ENCODE data around the gene PDPK1.

PDPK1 gene

DNA sequence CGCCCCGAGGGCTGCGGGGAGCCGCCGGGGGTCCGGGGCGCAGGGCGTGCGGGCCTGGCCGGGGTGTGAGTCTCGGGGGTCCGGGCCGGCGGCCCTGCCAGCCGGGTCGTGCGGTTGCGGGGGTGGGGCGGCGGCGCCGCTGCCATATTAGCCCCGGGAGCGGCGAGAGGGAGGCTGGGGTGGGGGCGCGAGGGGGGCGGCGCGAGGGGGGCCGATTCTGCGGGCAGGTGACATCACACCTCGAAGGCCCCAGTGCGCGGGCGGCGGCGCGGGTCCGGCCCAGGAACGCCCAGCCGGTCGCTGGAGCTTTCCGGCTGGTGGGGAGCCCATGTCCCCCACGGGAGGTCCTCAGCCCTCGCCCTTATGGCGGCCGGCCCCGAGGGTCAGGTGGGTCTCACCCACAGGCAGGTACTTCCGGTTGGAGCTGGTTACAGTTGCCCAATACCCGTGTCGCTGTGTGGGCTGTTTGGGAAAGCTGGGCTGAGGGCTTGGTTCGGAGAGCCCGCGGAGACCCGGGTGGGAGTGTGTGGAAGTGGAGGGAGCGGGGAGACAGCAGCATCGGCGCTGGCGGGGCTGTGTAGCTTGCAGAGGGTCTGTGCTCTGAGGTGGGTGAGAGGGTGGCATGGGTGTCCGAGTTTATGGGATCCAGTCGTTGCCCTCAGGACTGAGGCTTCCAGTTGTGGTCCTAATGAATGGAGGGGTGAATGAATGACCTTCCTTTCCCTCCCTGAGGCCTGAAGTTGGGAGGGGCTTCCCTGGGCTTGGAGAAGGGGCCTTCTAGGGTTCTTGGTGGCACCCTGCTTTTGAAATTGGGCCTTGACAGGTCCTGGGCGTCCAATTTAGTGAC is 23.3 kb upstream of the PDPK1 start:
- TF ChIP-seq ZFP3 (CRISPR knock-in tag; IDR thresholded peaks at IDR 0.05), result no peak
- TF ChIP-seq ZNF70 (CRISPR knock-in tag; IDR thresholded peaks at IDR 0.05), result no peak
- TF ChIP-seq ARNTL (CRISPR knock-in tag; IDR thresholded peaks at IDR 0.05; ENCODE audit: borderline replicate concordance, low read depth), result no peak
- TF ChIP-seq, protein P1, sequence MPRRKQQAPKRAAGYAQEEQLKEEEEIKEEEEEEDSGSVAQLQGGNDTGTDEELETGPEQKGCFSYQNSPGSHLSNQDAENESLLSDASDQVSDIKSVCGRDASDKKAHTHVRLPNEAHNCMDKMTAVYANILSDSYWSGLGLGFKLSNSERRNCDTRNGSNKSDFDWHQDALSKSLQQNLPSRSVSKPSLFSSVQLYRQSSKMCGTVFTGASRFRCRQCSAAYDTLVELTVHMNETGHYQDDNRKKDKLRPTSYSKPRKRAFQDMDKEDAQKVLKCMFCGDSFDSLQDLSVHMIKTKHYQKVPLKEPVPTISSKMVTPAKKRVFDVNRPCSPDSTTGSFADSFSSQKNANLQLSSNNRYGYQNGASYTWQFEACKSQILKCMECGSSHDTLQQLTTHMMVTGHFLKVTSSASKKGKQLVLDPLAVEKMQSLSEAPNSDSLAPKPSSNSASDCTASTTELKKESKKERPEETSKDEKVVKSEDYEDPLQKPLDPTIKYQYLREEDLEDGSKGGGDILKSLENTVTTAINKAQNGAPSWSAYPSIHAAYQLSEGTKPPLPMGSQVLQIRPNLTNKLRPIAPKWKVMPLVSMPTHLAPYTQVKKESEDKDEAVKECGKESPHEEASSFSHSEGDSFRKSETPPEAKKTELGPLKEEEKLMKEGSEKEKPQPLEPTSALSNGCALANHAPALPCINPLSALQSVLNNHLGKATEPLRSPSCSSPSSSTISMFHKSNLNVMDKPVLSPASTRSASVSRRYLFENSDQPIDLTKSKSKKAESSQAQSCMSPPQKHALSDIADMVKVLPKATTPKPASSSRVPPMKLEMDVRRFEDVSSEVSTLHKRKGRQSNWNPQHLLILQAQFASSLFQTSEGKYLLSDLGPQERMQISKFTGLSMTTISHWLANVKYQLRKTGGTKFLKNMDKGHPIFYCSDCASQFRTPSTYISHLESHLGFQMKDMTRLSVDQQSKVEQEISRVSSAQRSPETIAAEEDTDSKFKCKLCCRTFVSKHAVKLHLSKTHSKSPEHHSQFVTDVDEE (CRISPR knock-in tag; IDR thresholded peaks at IDR 0.05), result no peak
- ATAC-seq, result no peak

DNA sequence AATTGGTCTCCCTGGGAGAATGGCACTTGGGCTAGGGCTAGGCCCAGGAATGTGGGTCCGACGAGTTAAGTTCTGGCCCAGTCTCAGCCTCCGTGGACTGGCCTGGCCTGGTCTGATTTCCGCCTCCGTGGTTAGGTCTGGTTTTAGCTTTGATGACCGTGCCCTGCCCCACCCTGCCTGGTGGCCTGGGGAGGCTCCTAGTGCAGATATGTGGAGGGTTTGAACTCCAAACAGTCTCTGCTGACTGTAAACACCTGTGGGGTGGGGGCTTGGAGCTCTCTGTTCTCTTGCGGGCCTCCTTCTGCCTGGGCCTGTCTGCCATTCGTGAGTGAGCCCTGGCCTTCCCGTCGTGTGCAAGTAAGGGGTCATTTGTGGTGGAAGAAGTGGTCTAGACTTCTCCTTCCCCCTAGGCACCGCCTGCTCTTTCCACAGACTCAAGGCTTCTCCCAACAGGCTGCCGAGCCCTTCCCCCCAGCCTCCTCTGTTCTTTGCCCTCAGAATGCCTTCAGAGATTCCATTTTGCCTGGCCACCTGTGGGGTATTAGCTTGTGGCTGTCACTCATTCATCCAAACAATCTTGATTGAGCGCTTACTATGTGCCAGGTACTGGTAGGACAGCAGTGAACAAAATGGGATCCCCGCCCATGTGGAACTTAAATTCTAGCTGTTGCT is 22.5 kb upstream of the PDPK1 start:
- ATAC-seq, result no peak

DNA sequence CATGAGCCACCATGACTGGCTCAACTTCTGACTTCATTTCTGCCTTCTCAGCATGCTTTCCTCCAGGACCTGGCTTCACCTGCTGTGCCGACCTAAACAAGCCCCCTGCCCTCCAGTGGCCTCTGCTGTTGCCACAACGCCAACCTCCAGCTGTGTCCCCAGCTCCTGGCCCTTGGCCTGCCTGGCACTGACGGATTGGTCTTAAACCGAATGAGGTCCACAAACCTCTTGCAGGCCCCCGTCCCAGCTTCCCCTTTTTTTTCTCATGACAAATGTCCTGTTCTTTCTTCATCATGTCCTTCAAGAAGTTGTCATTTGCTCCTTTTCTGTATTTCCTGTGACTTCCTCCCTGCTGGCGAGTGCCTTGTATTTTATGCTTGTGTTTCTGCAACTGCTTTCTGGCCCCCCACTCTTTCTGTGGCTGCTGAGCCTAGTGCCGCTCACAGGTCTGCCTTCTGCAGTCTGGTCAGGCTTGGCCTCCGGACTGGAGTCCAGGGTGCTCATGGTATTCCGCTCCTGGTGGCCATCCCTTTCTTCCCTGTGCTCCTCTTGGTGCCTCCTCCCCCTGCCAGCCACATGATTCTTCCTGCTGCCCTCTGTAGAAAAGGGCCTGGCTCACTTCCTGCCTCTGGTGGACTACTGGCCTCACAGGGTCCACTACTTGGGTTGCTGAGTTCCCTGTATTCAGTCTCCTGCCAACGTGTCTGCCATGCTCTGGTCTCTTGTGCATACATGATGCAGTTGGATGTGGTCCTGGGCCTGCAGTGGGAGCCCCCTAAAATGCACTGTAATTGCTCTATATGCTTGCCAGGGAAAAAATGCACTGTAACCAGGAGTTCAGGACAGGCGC is 21.2 kb upstream of the PDPK1 start:
- TF ChIP-seq CSRNP3 (CRISPR knock-in tag; IDR thresholded peaks at IDR 0.05) (no peak), GLIS3 (CRISPR knock-in tag; IDR thresholded peaks at IDR 0.05) (no peak), TCF4 (CRISPR knock-in tag; IDR thresholded peaks at IDR 0.05; ENCODE audit: borderline replicate concordance) (no peak), RARB (CRISPR knock-in tag; IDR thresholded peaks at IDR 0.05) (no peak), SNAI2 (CRISPR knock-in tag; IDR thresholded peaks at IDR 0.05) (no peak), ZFP3 (CRISPR knock-in tag; IDR thresholded peaks at IDR 0.05) (no peak), ZFP30 (CRISPR knock-in tag; IDR thresholded peaks at IDR 0.05) (no peak), BACH2 (CRISPR knock-in tag; IDR thresholded peaks at IDR 0.05; ENCODE audit: borderline replicate concordance) (no peak), TOX (CRISPR knock-in tag; IDR thresholded peaks at IDR 0.05; ENCODE audit: borderline replicate concordance) (no peak), ZNF565 (CRISPR knock-in tag; conservative IDR thresholded peaks at IDR 0.05; ENCODE audit: low read depth) (no peak), ZNF70 (CRISPR knock-in tag; IDR thresholded peaks at IDR 0.05) (no peak)
- TF ChIP-seq, protein P1 (CRISPR knock-in tag; IDR thresholded peaks at IDR 0.05), result no peak
- no peak for ATAC-seq

More for the DNA sequence above, 22.5 kb upstream of the PDPK1 start:
- no peak for TF ChIP-seq BACH2 (CRISPR knock-in tag; IDR thresholded peaks at IDR 0.05; ENCODE audit: borderline replicate concordance)
- no peak for TF ChIP-seq ZNF565 (CRISPR knock-in tag; conservative IDR thresholded peaks at IDR 0.05; ENCODE audit: low read depth)
- TF ChIP-seq TOX (CRISPR knock-in tag; IDR thresholded peaks at IDR 0.05; ENCODE audit: borderline replicate concordance), result no peak
- no peak for TF ChIP-seq SNAI2 (CRISPR knock-in tag; IDR thresholded peaks at IDR 0.05)

DNA sequence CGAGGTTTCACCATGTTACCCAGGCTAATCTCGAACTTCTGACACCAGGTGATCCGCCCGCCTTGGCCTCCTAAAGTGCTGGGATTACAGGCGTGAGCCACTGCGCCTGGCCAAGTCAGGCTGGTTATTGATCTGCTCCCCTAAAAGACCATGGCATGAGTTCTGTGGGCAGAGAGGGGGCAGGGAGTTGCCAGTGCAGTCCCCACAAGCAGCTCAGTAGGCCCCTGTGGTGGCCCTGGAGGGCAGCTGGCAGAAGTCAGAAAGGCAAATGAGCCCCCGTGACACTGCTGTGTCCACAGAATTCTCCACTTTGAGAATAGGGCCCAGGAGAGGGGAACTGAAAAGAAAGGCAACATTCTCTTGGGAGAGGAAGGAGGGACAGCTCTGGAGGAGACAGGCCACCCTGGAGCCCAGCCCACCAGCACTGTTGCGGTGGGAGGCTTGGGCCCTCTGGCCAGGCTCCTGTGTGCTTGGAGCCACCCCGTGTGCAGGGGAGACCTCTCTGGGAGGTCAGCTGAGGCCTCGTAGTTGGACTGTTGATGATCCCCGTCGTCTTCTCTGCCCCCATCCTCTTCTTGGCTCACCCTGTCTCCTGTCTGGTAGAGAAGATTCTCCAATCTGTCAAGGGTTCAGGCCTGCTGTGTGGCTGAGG is 19.7 kb upstream of the PDPK1 start:
- TF ChIP-seq TCF4 (CRISPR knock-in tag; IDR thresholded peaks at IDR 0.05; ENCODE audit: borderline replicate concordance) (no peak), OSR1 (CRISPR knock-in tag; IDR thresholded peaks at IDR 0.05) (no peak), TOX (CRISPR knock-in tag; IDR thresholded peaks at IDR 0.05; ENCODE audit: borderline replicate concordance) (no peak), GLIS3 (CRISPR knock-in tag; IDR thresholded peaks at IDR 0.05) (no peak), ZNF70 (CRISPR knock-in tag; IDR thresholded peaks at IDR 0.05) (no peak), CREB5 (CRISPR knock-in tag; IDR thresholded peaks at IDR 0.05; ENCODE audit: low read depth) (no peak), ZFP3 (CRISPR knock-in tag; IDR thresholded peaks at IDR 0.05) (no peak)
- TF ChIP-seq, protein P2, sequence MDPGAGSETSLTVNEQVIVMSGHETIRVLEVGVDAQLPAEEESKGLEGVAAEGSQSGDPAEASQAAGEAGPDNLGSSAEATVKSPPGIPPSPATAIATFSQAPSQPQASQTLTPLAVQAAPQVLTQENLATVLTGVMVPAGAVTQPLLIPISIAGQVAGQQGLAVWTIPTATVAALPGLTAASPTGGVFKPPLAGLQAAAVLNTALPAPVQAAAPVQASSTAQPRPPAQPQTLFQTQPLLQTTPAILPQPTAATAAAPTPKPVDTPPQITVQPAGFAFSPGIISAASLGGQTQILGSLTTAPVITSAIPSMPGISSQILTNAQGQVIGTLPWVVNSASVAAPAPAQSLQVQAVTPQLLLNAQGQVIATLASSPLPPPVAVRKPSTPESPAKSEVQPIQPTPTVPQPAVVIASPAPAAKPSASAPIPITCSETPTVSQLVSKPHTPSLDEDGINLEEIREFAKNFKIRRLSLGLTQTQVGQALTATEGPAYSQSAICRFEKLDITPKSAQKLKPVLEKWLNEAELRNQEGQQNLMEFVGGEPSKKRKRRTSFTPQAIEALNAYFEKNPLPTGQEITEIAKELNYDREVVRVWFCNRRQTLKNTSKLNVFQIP (CRISPR knock-in tag; IDR thresholded peaks at IDR 0.05; ENCODE audit: borderline replicate concordance, low read depth), result no peak
- TF ChIP-seq, protein P1 (CRISPR knock-in tag; IDR thresholded peaks at IDR 0.05), result no peak
- ATAC-seq, result no peak
